OCI-LY1 (cell line): ENCODE measurements around the gene E2F3.

Source experiments
- H2AFZ ChIP-seq: fragments of 200-600 bp; sonication (generic), shearing (Covaris generic); 2 replicates; pipeline ENCODE4 v1.6.0; 2014; ENCODE audit warnings: antibody characterized with exemption, mild to moderate bottlenecking, low read length
- H3F3A ChIP-seq: fragments of 200-600 bp; sonication (generic), shearing (Covaris generic); 2 replicates; pipeline ENCODE4 v1.6.0; 2014; ENCODE audit warnings: mild to moderate bottlenecking, antibody characterized with exemption, low read length, moderate library complexity; ENCODE audit not compliant: insufficient read depth
- H3K27ac ChIP-seq: fragments of 200-600 bp; sonication (generic); 2 replicates; pipeline ENCODE4 v1.5.1; 2014; ENCODE audit warnings: low read length, mixed run types, mild to moderate bottlenecking, low read depth; ENCODE audit not compliant: poor library complexity, severe bottlenecking
- H3K27me3 ChIP-seq: fragments of 200-600 bp; sonication (generic); 2 replicates; pipeline ENCODE4 v1.6.0; 2014; ENCODE audit warnings: antibody characterized with exemption, mild to moderate bottlenecking, low read length, moderate library complexity; ENCODE audit not compliant: insufficient read depth
- H3K36me3 ChIP-seq: fragments of 200-600 bp; sonication (generic); 2 replicates; pipeline ENCODE4 v1.6.1; 2014; ENCODE audit warnings: mild to moderate bottlenecking, antibody characterized with exemption, low read length, moderate library complexity, mixed read lengths; ENCODE audit not compliant: insufficient read depth
- H3K4me1 ChIP-seq: fragments of 200-600 bp; sonication (generic); 2 replicates; pipeline ENCODE4 v1.5.1; 2014; ENCODE audit warnings: mild to moderate bottlenecking, low read length, moderate library complexity; ENCODE audit not compliant: insufficient read depth, severe bottlenecking
- H3K4me2 ChIP-seq: fragments of 200-600 bp; sonication (generic), shearing (Covaris generic); 2 replicates; pipeline ENCODE4 v1.6.1; 2014; ENCODE audit warnings: low read length
- H3K4me3 ChIP-seq: fragments of 200-600 bp; sonication (generic); 2 replicates; pipeline ENCODE4 v1.5.1; 2014; ENCODE audit warnings: low read length, low read depth, mild to moderate bottlenecking, mixed read lengths; ENCODE audit not compliant: poor library complexity, severe bottlenecking
- H3K79me2 ChIP-seq: fragments of 200-600 bp; shearing (Covaris generic); 2 replicates; pipeline ENCODE4 v1.6.1; 2016; ENCODE audit warnings: mixed run types, low read length, mixed read lengths; ENCODE audit not compliant: insufficient read depth
- H3K9ac ChIP-seq: fragments of 200-600 bp; sonication (generic), shearing (Covaris generic); 2 replicates; pipeline ENCODE4 v1.6.1; 2014; ENCODE audit warnings: mild to moderate bottlenecking, low read length, mixed read lengths
- H3K9me2 ChIP-seq: fragments of 200-600 bp; sonication (generic), shearing (Covaris generic); 2 replicates; pipeline ENCODE4 v1.6.1; 2014; ENCODE audit warnings: low read depth, mild to moderate bottlenecking, low read length, mixed read lengths
- H3K9me3 ChIP-seq: fragments of 200-600 bp; shearing (Covaris generic); 2 replicates; pipeline ENCODE4 v1.6.1; 2014; ENCODE audit warnings: low read length, mixed read lengths
- H4K20me1 ChIP-seq: fragments of 200-600 bp; sonication (generic), shearing (Covaris generic); 2 replicates; pipeline ENCODE4 v1.6.0; 2016; ENCODE audit warnings: mild to moderate bottlenecking, low read length; ENCODE audit not compliant: insufficient read depth
- EZH2 ChIP-seq: fragments of 200-600 bp; sonication (generic), shearing (Covaris generic); IDR thresholded peaks from 2 replicates; pipeline ENCODE4 v1.8.0; 2017; ENCODE audit warnings: borderline replicate concordance, mixed run types, mild to moderate bottlenecking, antibody characterized with exemption, low read length, moderate library complexity, mixed read lengths
- TF ChIP-seq, protein P1 (sequence below): fragments of 200-600 bp; sonication (generic), shearing (Covaris generic); IDR thresholded peaks from 2 replicates; pipeline ENCODE4 v1.5.1; 2017; ENCODE audit warnings: mild to moderate bottlenecking, antibody characterized with exemption, low read length, moderate library complexity, mixed read lengths

E2F3 gene

DNA sequence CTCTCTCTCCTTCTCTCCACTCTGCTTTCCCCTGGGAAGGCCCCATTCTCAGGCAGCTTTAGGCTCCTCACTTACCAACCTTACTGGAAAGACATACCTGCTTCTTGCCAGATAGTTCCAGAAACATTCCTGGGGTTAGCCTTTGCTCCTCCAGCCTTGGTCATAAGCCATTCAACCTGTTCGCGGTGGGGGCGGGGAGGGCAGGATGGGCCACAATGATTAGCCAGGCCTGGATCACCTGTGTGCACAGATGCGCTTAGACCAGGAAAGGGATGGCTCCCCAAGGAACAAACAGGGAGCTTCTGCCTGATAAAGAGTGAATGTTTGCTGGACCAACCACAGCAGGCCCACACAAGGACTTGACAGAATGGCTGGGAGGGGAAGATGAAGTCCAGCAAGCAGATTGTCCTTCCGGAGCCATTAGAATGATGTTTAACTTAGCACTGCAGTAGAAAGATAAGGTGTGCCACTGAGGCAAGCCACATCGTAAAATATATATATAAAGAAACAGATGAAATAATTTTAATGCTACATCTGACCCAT, 74.9 kb downstream of the E2F3 start:
- H3K9me3 ChIP-seq, result no peaks in the 10 kb centered on the region
- H3K9ac ChIP-seq, result no peak overlapping the region
- no peak overlapping the region for H3K4me2 ChIP-seq
- H2AFZ ChIP-seq, result no peak overlapping the region
- H3K4me1 ChIP-seq, result no peaks in the 10 kb centered on the region
- H3K9me2 ChIP-seq, result no peaks in the 10 kb centered on the region
- H3K4me3 ChIP-seq, result no peak overlapping the region
- no peak overlapping the region for H3K27ac ChIP-seq
- TF ChIP-seq, protein P1, sequence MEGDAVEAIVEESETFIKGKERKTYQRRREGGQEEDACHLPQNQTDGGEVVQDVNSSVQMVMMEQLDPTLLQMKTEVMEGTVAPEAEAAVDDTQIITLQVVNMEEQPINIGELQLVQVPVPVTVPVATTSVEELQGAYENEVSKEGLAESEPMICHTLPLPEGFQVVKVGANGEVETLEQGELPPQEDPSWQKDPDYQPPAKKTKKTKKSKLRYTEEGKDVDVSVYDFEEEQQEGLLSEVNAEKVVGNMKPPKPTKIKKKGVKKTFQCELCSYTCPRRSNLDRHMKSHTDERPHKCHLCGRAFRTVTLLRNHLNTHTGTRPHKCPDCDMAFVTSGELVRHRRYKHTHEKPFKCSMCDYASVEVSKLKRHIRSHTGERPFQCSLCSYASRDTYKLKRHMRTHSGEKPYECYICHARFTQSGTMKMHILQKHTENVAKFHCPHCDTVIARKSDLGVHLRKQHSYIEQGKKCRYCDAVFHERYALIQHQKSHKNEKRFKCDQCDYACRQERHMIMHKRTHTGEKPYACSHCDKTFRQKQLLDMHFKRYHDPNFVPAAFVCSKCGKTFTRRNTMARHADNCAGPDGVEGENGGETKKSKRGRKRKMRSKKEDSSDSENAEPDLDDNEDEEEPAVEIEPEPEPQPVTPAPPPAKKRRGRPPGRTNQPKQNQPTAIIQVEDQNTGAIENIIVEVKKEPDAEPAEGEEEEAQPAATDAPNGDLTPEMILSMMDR, result no peak
- no peak for TF ChIP-seq EZH2
- H4K20me1 ChIP-seq, result no peaks in the 10 kb centered on the region
- peaks cover 30% of the 10 kb centered on the region for H3K36me3 ChIP-seq
- 0 out of 2 replicates have a peak, but pooled peaks cover 3% of the 10 kb centered on the region for H3K79me2 ChIP-seq
- H3F3A ChIP-seq, result no peaks in the 10 kb centered on the region
- no peaks in the 10 kb centered on the region for H3K27me3 ChIP-seq

DNA sequence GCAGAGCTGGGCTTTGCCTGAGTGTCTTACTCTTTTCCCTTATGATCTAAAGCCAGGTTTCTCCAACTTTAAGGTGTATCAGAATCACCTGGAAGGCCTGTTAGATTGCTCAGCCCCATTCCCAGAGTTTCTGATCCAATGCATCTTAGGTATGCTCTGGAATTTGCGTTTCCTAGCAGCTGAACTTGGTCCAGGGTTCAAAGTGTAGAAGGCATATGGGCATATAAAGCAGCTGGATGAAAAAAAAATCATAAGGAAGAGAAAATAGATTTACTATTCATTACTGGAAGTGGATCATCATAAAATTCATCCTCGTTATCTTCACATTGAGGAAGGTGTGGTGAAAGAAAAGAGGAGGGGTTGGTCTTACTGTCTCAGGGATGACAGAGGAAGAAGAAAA, 75.8 kb downstream of the E2F3 start:
- no peaks in the 10 kb centered on the region for H3K27me3 ChIP-seq
- H3K79me2 ChIP-seq, result 0 out of 2 replicates have a peak, but pooled peaks cover 3% of the 10 kb centered on the region
- H3K4me3 ChIP-seq, result no peak overlapping the region
- no peaks in the 10 kb centered on the region for H4K20me1 ChIP-seq
- H3K27ac ChIP-seq, result no peak overlapping the region
- no peak overlapping the region for H3K4me2 ChIP-seq
- no peaks in the 10 kb centered on the region for H3F3A ChIP-seq
- no peaks in the 10 kb centered on the region for H3K4me1 ChIP-seq
- no peak overlapping the region for H2AFZ ChIP-seq
- H3K9ac ChIP-seq, result no peak overlapping the region
- H3K9me2 ChIP-seq, result no peaks in the 10 kb centered on the region
- TF ChIP-seq EZH2, result no peak
- TF ChIP-seq, protein P1, result no peak
- H3K9me3 ChIP-seq, result no peaks in the 10 kb centered on the region
- peaks cover 37% of the 10 kb centered on the region for H3K36me3 ChIP-seq

DNA sequence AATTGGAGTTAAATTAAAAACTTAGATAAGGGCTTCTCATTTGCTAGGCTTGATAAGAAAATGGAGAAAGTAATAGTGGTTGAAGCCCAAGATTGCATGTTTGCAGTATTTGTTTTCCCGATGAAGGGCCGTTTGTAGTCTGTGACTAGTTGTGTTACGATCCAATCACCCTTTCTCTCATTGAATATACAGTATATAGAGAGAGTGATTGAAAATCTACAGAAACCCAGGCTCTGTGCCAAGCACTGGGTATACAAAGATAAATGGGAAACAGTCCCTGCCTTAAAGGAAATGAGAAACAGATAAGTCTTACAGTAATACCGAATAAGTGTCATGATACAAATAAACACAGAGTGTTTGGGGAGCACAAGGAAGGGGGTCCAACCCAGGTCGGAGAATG, 77.4 kb downstream of the E2F3 start:
- Histone ChIP-seq H3F3A (no peaks in the 10 kb centered on the region), H3K36me3 (peaks cover 52% of the 10 kb centered on the region), H3K4me2 (no peak overlapping the region), H3K27ac (no peak overlapping the region), H3K9me2 (no peaks in the 10 kb centered on the region), H3K9ac (no peak overlapping the region), H3K4me3 (no peak overlapping the region), H3K9me3 (no peaks in the 10 kb centered on the region), H3K79me2 (0 out of 2 replicates have a peak, but pooled peaks cover 3% of the 10 kb centered on the region), H2AFZ (no peak overlapping the region), H4K20me1 (no peaks in the 10 kb centered on the region), H3K4me1 (no peaks in the 10 kb centered on the region), H3K27me3 (no peaks in the 10 kb centered on the region)
- TF ChIP-seq, protein P1, result no peak
- TF ChIP-seq EZH2, result no peak
